ENCODE data around the gene FBXO48.
A peak's percentile ranks its signal among the peaks of the same experiment; 100 is the strongest.

Gene FBXO48

DNA sequence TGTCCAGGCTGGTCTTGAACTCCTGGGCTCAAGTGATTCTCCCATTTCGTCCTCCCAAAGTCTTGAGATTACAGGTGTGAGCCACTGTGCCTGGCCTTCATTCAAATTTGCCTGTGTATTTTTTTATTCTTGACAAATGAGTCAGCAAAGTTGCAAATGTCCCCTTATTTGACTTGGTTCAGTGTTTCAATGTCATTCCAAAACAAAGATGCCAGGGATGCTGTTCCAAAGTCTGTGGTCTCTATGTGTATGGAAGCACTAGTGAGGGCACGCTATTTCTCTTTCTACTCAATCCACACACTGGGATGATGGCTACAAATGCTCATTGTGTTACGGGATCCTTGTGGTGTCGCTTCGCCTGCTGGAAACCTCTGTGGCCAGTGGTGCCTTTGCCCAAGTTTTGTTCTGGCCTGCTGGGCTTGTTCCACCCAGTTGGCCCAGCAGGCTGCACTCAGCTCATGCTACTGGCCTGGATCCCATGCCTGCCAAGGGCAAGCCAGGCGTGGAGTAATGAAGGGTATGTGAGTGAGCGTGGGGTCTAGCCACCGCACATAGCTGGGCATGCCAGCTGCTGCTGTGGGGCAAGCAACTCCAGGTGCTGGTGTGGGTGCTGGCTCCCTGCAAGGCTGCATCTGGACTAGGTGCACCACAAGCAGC lies 35.6 kb downstream of the FBXO48 start:
- Histone ChIP-seq H3K9me3 (ENCODE audit: control extremely low read depth in 1 of 5, control insufficient read depth in 4 of 5, insufficient read depth in 2 of 5, low read depth in 1 of 5, low read length in 4 of 5) (peaks cover 0 to 3% (median 0%) of the 10 kb centered on the region in 5 experiments), H3K4me1 (ENCODE audit: control extremely low read depth in 1 of 4, control insufficient read depth in 4 of 4, insufficient read depth in 4 of 4, low read length in 3 of 4) (peaks cover 0 to 7% (median 2%) of the 10 kb centered on the region in 4 experiments), H3K27ac (ENCODE audit: insufficient read depth in 1 of 2, low read depth in 1 of 2, low read length in 2 of 2, poor library complexity in 1 of 2, severe bottlenecking in 2 of 2) (no peak overlapping the region), H3K4me3 (ENCODE audit: control insufficient read depth in 1 of 7, extremely low read depth in 1 of 7, insufficient read depth in 4 of 7, low read depth in 2 of 7, low read length in 6 of 7) (no peak overlapping the region), H3K36me3 (ENCODE audit: control insufficient read depth in 4 of 4, insufficient read depth in 4 of 4, low read length in 3 of 4) (no peaks in the 10 kb centered on the region), H3K27me3 (replicated peaks in 2 of 5; ENCODE audit: control insufficient read depth in 4 of 5, insufficient read depth in 5 of 5, low read length in 4 of 5) (no peaks in the 10 kb centered on the region)
- WGBS (ENCODE audit: insufficient coverage): 99% methylated on average over 7 of the region's 8 CpGs
- ChIA-PET POLR2A (no interaction called here), CTCF (interaction anchor here (0.7 to 7.6 kb wide), 4 partner anchors 8 to 235 kb away, joined by 3 to 52 read pairs (median 5); no protein-coding TSS in a partner anchor)
- no peak for DNase-seq

DNA sequence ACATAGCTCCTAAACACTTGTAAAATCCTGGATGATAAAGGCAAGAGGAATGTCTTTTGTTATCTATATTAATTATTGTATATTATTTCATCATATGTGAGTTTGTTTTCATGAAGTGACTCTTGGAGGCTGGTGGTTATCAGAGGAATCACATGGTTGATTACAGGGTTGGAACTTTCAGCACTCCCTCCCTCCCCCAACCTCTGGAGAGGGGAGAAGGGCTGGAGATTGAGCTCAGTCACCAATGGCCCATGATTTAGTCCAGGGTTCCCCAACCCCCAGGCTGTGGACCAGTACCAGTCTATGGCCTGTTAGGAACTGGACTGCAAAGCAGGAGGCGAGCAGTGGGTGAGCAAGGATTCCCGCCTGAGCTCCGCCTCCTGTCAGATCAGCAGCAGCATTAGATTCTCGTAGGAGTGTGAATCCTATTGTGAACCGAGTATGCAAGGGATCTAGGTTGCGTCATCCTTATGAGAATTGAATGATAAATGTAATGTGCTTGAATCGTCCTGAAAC lies 37.7 kb downstream of the FBXO48 start:
- ChIA-PET POLR2A (no interaction called here), CTCF (interaction anchor here (0.8 to 7.6 kb wide), 6 partner anchors 9 to 71 kb away, joined by 3 to 52 read pairs (median 4); no protein-coding TSS in a partner anchor)
- Histone ChIP-seq H3K27me3 (replicated peaks in 2 of 5; ENCODE audit: control insufficient read depth in 4 of 5, insufficient read depth in 5 of 5, low read length in 4 of 5) (no peaks in the 10 kb centered on the region), H3K4me1 (ENCODE audit: control extremely low read depth in 1 of 4, control insufficient read depth in 4 of 4, insufficient read depth in 4 of 4, low read length in 3 of 4) (peaks cover 7 to 21% (median 14%) of the 10 kb centered on the region in 4 experiments), H3K9me3 (ENCODE audit: control extremely low read depth in 1 of 5, control insufficient read depth in 4 of 5, insufficient read depth in 2 of 5, low read depth in 1 of 5, low read length in 4 of 5) (peaks cover 0 to 3% (median 0%) of the 10 kb centered on the region in 5 experiments), H3K36me3 (ENCODE audit: control insufficient read depth in 4 of 4, insufficient read depth in 4 of 4, low read length in 3 of 4) (no peaks in the 10 kb centered on the region), H3K4me3 (ENCODE audit: control insufficient read depth in 1 of 7, extremely low read depth in 1 of 7, insufficient read depth in 4 of 7, low read depth in 2 of 7, low read length in 6 of 7) (no peak overlapping the region), H3K27ac (ENCODE audit: insufficient read depth in 1 of 2, low read depth in 1 of 2, low read length in 2 of 2, poor library complexity in 1 of 2, severe bottlenecking in 2 of 2) (no peak overlapping the region)
- 89% methylated on average over 4 of the region's 7 CpGs for WGBS (ENCODE audit: insufficient coverage)
- DNase-seq: no peak

DNA sequence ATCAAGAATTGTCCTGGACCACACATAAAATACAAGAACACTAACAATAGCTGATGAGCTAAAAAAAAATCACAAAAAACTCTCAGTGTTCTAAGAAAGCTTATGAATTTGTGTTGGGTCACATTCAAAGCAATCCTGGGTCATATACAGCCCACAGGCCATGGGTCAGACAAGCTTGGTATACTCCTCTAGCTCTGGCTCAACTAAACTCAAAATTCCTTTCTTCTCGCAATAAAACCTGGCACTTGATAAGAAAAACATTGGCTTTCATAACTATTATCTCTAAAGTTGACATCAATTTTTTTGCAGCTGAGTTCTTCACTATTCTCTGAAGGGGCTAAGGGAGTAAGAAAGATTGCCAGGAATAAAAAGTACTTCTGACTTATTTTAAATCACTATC lies 38.3 kb downstream of the FBXO48 start:
- 80% methylated on average over 1 of the region's 1 CpG for WGBS (ENCODE audit: insufficient coverage)
- H3K4me1 ChIP-seq (ENCODE audit: control extremely low read depth in 1 of 4, control insufficient read depth in 4 of 4, insufficient read depth in 4 of 4, low read length in 3 of 4): peaks cover 12 to 23% (median 18%) of the 10 kb centered on the region in 4 experiments
- CTCF ChIA-PET: interaction anchor here (0.8 to 7.6 kb wide), 8 partner anchors 8 to 136 kb away, joined by 3 to 52 read pairs (median 3); no protein-coding TSS in a partner anchor

DNA sequence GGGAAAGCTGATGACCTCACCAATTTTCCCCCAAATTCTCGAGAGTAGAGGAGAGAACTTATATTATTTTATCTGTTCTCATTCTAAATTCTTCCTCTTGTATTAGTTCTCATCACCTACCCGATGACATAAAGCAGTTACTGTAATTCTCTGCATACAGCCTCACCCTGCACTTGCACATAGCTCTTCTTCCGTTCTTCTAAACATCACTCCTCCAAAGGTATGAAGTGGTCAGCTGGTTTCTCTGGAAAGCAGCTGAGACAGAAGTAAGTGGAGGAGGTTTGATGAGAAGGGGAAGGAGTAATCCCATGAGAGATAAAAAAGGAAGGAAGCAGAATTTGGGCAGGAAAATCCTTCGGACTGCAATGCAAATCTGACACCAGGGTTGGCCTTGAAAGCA lies 39.0 kb downstream of the FBXO48 start:
- peaks cover 12 to 26% (median 22%) of the 10 kb centered on the region in 4 experiments for H3K4me1 ChIP-seq (ENCODE audit: control extremely low read depth in 1 of 4, control insufficient read depth in 4 of 4, insufficient read depth in 4 of 4, low read length in 3 of 4)
- H3K27me3 ChIP-seq (replicated peaks in 2 of 5; ENCODE audit: control insufficient read depth in 4 of 5, insufficient read depth in 5 of 5, low read length in 4 of 5): no peaks in the 10 kb centered on the region
- no peak for DNase-seq
- no peaks in the 10 kb centered on the region for H3K36me3 ChIP-seq (ENCODE audit: control insufficient read depth in 4 of 4, insufficient read depth in 4 of 4, low read length in 3 of 4)
- CTCF ChIA-PET: interaction anchor here (0.8 to 7.6 kb wide), 6 partner anchors 8 to 135 kb away, joined by 3 to 52 read pairs (median 3); no protein-coding TSS in a partner anchor
- H3K27ac ChIP-seq (ENCODE audit: insufficient read depth in 1 of 2, low read depth in 1 of 2, low read length in 2 of 2, poor library complexity in 1 of 2, severe bottlenecking in 2 of 2): no peak overlapping the region
- WGBS (ENCODE audit: insufficient coverage): 92% methylated on average over 2 of the region's 4 CpGs
- POLR2A ChIA-PET: no interaction called here
- no peak overlapping the region for H3K4me3 ChIP-seq (ENCODE audit: control insufficient read depth in 1 of 7, extremely low read depth in 1 of 7, insufficient read depth in 4 of 7, low read depth in 2 of 7, low read length in 6 of 7)
- H3K9me3 ChIP-seq (ENCODE audit: control extremely low read depth in 1 of 5, control insufficient read depth in 4 of 5, insufficient read depth in 2 of 5, low read depth in 1 of 5, low read length in 4 of 5): peaks cover 0 to 3% (median 0%) of the 10 kb centered on the region in 5 experiments

More for the DNA sequence above, 38.3 kb downstream of the FBXO48 start:
- no peak for DNase-seq
- Histone ChIP-seq H3K27ac (ENCODE audit: insufficient read depth in 1 of 2, low read depth in 1 of 2, low read length in 2 of 2, poor library complexity in 1 of 2, severe bottlenecking in 2 of 2) (no peak overlapping the region), H3K9me3 (ENCODE audit: control extremely low read depth in 1 of 5, control insufficient read depth in 4 of 5, insufficient read depth in 2 of 5, low read depth in 1 of 5, low read length in 4 of 5) (peaks cover 0 to 3% (median 0%) of the 10 kb centered on the region in 5 experiments), H3K4me3 (ENCODE audit: control insufficient read depth in 1 of 7, extremely low read depth in 1 of 7, insufficient read depth in 4 of 7, low read depth in 2 of 7, low read length in 6 of 7) (no peak overlapping the region), H3K27me3 (replicated peaks in 2 of 5; ENCODE audit: control insufficient read depth in 4 of 5, insufficient read depth in 5 of 5, low read length in 4 of 5) (no peaks in the 10 kb centered on the region), H3K36me3 (ENCODE audit: control insufficient read depth in 4 of 4, insufficient read depth in 4 of 4, low read length in 3 of 4) (no peaks in the 10 kb centered on the region)
- POLR2A ChIA-PET: no interaction called here

DNA sequence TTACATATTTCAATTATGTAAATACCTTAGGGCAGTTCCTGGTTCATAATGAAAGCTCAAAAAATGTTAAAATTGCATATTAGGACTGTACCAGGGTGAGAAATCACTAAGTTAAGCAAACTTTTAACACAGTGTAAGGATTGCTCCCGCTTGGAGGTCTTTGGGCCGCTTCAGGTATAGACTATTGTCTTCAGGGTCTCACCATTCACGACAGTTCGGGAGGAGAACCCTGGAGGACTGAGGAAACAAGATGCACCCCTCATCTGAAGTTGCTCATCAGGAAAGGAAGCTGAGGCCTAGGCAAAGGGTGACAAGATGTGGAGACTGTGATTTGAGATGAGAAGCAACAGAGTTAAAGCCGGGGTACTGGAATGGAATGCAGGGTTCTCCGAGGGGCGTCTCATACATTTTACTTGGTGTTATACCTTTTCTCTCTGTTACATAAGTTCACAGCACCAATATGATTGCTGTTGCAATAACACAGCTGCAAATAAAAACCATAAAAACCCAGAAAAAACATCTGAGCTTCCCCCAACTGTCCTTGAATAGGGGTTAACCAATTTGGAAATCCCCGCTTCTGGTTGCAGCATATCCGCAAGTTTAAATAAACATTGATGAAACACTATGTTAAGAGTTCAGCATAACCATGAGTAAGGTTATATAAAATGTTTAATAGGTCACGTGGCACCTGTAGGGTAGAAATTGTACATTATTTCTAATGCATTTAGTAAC lies 40.1 kb downstream of the FBXO48 start:
- CTCF ChIA-PET: interaction anchor here (1.0 to 7.6 kb wide), 3 partner anchors 14 to 61 kb away, joined by 3 to 52 read pairs (median 3); no protein-coding TSS in a partner anchor
- POLR2A ChIA-PET: interaction anchor here (0.6 kb wide), 1 partner anchor 246 kb away, joined by 4 read pairs; no protein-coding TSS in a partner anchor

DNA sequence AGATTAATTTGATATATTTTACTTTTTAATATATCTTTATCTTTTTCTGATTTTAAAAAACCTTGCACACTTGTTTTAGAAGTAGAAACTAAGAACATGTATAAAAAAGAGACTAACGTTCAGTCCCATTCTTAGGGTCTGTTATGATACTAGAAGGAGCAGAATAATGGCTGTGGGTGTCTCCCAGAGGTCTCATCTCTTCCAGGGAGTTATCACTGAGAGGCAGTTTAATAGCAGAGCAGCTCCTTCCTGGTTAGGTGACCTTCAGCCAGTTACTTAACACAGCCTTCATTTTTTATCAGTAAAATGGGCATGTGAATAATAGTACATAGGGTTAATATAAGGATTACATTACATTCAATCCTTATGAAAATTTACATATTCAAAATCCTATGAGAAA lies 40.6 kb downstream of the FBXO48 start:
- Histone ChIP-seq H3K9me3 (ENCODE audit: control extremely low read depth in 1 of 5, control insufficient read depth in 4 of 5, insufficient read depth in 2 of 5, low read depth in 1 of 5, low read length in 4 of 5) (no peaks in the 10 kb centered on the region), H3K36me3 (ENCODE audit: control insufficient read depth in 4 of 4, insufficient read depth in 4 of 4, low read length in 3 of 4) (no peaks in the 10 kb centered on the region), H3K27ac (ENCODE audit: insufficient read depth in 1 of 2, low read depth in 1 of 2, low read length in 2 of 2, poor library complexity in 1 of 2, severe bottlenecking in 2 of 2) (no peak overlapping the region), H3K4me3 (ENCODE audit: control insufficient read depth in 1 of 7, extremely low read depth in 1 of 7, insufficient read depth in 4 of 7, low read depth in 2 of 7, low read length in 6 of 7) (no peak overlapping the region), H3K4me1 (ENCODE audit: control extremely low read depth in 1 of 4, control insufficient read depth in 4 of 4, insufficient read depth in 4 of 4, low read length in 3 of 4) (peaks cover 12 to 26% (median 22%) of the 10 kb centered on the region in 4 experiments), H3K27me3 (replicated peaks in 2 of 5; ENCODE audit: control insufficient read depth in 4 of 5, insufficient read depth in 5 of 5, low read length in 4 of 5) (no peaks in the 10 kb centered on the region)
- DNase-seq: no peak
- no CpG with 5 or more reads among the region's 1 CpG for WGBS (ENCODE audit: insufficient coverage)
- ChIA-PET POLR2A (interaction anchor here (0.6 kb wide), 1 partner anchor 245 kb away, joined by 4 read pairs; no protein-coding TSS in a partner anchor), CTCF (interaction anchor here (1.0 to 7.6 kb wide), 3 partner anchors 11 to 27 kb away, joined by 3 to 52 read pairs (median 4); no protein-coding TSS in a partner anchor)

More for the DNA sequence above, 40.1 kb downstream of the FBXO48 start:
- WGBS (ENCODE audit: insufficient coverage): 99% methylated on average over 7 of the region's 10 CpGs
- Histone ChIP-seq H3K36me3 (ENCODE audit: control insufficient read depth in 4 of 4, insufficient read depth in 4 of 4, low read length in 3 of 4) (no peaks in the 10 kb centered on the region), H3K4me3 (ENCODE audit: control insufficient read depth in 1 of 7, extremely low read depth in 1 of 7, insufficient read depth in 4 of 7, low read depth in 2 of 7, low read length in 6 of 7) (no peak overlapping the region), H3K27me3 (replicated peaks in 2 of 5; ENCODE audit: control insufficient read depth in 4 of 5, insufficient read depth in 5 of 5, low read length in 4 of 5) (no peaks in the 10 kb centered on the region), H3K4me1 (ENCODE audit: control extremely low read depth in 1 of 4, control insufficient read depth in 4 of 4, insufficient read depth in 4 of 4, low read length in 3 of 4) (peaks cover 12 to 26% (median 22%) of the 10 kb centered on the region in 4 experiments), H3K27ac (ENCODE audit: insufficient read depth in 1 of 2, low read depth in 1 of 2, low read length in 2 of 2, poor library complexity in 1 of 2, severe bottlenecking in 2 of 2) (no peak overlapping the region), H3K9me3 (ENCODE audit: control extremely low read depth in 1 of 5, control insufficient read depth in 4 of 5, insufficient read depth in 2 of 5, low read depth in 1 of 5, low read length in 4 of 5) (no peaks in the 10 kb centered on the region)
- peak in 2 of 3 donors; percentile 63 to 75 for DNase-seq

Data from common myeloid progenitor, CD34-positive (primary cell).